Dermis lymphatic vessel endothelial cell (primary cell): Measurements from ENCODE around the gene LCE2B. TPM values are rescaled to one million over a fixed set of nuclear protein-coding genes. Genes with fewer than 3 reads are reported as not detected.

Experiments
- total RNA-seq: library from RNA; depleted of rRNA; stranded (reverse); fragments of >200 nt; gene quantifications from 2 replicates; pipeline ENCODE4 v1.2.1, GENCODE V29; 2014

Gene LCE2B
- not detected in 2 replicates for total RNA-seq

GRCh38 chr1:152685823-152686222, at the start of gene LCE2B:
Gene LCE2B (plus strand): TSS chr1:152686123. CDS start chr1:152686844, 721 bp downstream.

GRCh38 chr1:152663098-152663497, 22.8 kb upstream of the LCE2B start, which contains the start of gene LCE2D:
Gene LCE2D (plus strand): TSS chr1:152663380. CDS start chr1:152664106, 726 bp downstream.

GRCh38 chr1:152674983-152675382, 10.9 kb upstream of the LCE2B start, which contains the start of gene LCE2C:
Gene LCE2C (plus strand): TSS chr1:152675279. CDS start chr1:152676016, 737 bp downstream.

GRCh38 chr1:152697701-152698600, 12.0 kb downstream of the LCE2B start, which contains the start of gene LCE2A:
Gene LCE2A (plus strand): TSS chr1:152698345. CDS start chr1:152698902, 557 bp downstream.

GRCh38 chr1:152707860-152708259, 21.9 kb downstream of the LCE2B start, which contains the start of gene LCE4A:
Gene LCE4A (plus strand): TSS chr1:152708160. CDS start chr1:152709076, 916 bp downstream.

Other genes with a start within 250 kb of the LCE2B start
- gene LCE5A, start 175.3 kb upstream of the LCE2B start, total RNA-seq, result not detected in 2 replicates
- not detected in 2 replicates for gene CRCT1, start 171.6 kb upstream of the LCE2B start, total RNA-seq
- not detected in 2 replicates for gene LCE3E, start 119.3 kb upstream of the LCE2B start, total RNA-seq
- gene LCE3D, start 105.6 kb upstream of the LCE2B start, total RNA-seq, result not detected in 2 replicates
- not detected in 2 replicates for gene LCE3C, start 85.9 kb upstream of the LCE2B start, total RNA-seq
- not detected in 2 replicates for gene LCE3B, start 72.3 kb upstream of the LCE2B start, total RNA-seq
- not detected in 2 replicates for gene LCE3A, start 63.0 kb upstream of the LCE2B start, total RNA-seq
- not detected in 2 replicates for gene LCE2D, start 22.7 kb upstream of the LCE2B start, total RNA-seq
- gene LCE2C, start 10.8 kb upstream of the LCE2B start, total RNA-seq, result not detected in 2 replicates
- not detected in 2 replicates for gene LCE2A, start 12.2 kb downstream of the LCE2B start, total RNA-seq
- not detected in 2 replicates for gene LCE4A, start 22.0 kb downstream of the LCE2B start, total RNA-seq
- not detected in 2 replicates for gene KPRP, start 71.9 kb downstream of the LCE2B start, total RNA-seq
- gene LCE1F, start 89.0 kb downstream of the LCE2B start, total RNA-seq, result not detected in 2 replicates
- not detected in 2 replicates for gene LCE1E, start 100.1 kb downstream of the LCE2B start, total RNA-seq
- gene LCE1D, start 110.6 kb downstream of the LCE2B start, total RNA-seq, result not detected in 2 replicates
- gene LCE1C, start 120.5 kb downstream of the LCE2B start, total RNA-seq, result not detected in 2 replicates
- gene LCE1B, start 125.8 kb downstream of the LCE2B start, total RNA-seq, result not detected in 2 replicates
- gene LCE1A, start 141.3 kb downstream of the LCE2B start, total RNA-seq, result not detected in 2 replicates
- not detected in 2 replicates for gene LCE6A, start 156.7 kb downstream of the LCE2B start, total RNA-seq
- gene LCE7A, start 173.9 kb downstream of the LCE2B start, total RNA-seq, result not detected in 2 replicates
- gene SMCP, start 192.2 kb downstream of the LCE2B start, total RNA-seq, result not detected in 2 replicates
- gene IVL, start 222.4 kb downstream of the LCE2B start, total RNA-seq, result not detected in 2 replicates